Caco-2 (cell line): ENCODE measurements around the gene SNX5. TPM values are rescaled to one million over a fixed set of nuclear protein-coding genes. Genes with fewer than 3 reads are reported as not detected.

ENCODE experiments used
- BruUV-seq: library from RNA; stranded (reverse); fragments of 400-500 nt; replicated peaks from 2 replicates; lab custom pipeline; 2021; lab: Mats Ljungman, UMichigan
- CTCF ChIA-PET: fragments of 300-600 bp; sonication (Branson Sonifier 250); formaldehyde crosslinking; loops from one replicate; lab custom pipeline; 2022; ENCODE audit warnings: antibody characterized with exemption; lab: Charles Lee
- POLR2A ChIA-PET: fragments of 300-600 bp; sonication (Branson Sonifier 250); formaldehyde crosslinking; loops from one replicate; lab custom pipeline; 2022; ENCODE audit warnings: antibody characterized with exemption; lab: Charles Lee
- DNase-seq, 2 experiments: peaks; one replicate each; pipeline versions ENCODE4 v3.0.0 to v3.0.0-alpha.2; 2020 to 2022
- H3K27me3 ChIP-seq: replicated peaks from 2 replicates; pipeline ENCODE4 v1.6.0; 2011; ENCODE audit warnings: low read length; ENCODE audit not compliant: control insufficient read depth, insufficient read depth
- H3K36me3 ChIP-seq: 2 replicates; pipeline ENCODE4 v1.5.1; 2011; ENCODE audit warnings: low read length; ENCODE audit not compliant: control insufficient read depth, insufficient read depth
- H3K4me1 ChIP-seq: fragments of 250-450 bp; sonication (Bioruptor Pico); 2 replicates; pipeline ENCODE4 v1.5.1; 2020; ENCODE audit warnings: mild to moderate bottlenecking
- H3K4me3 ChIP-seq: 2 replicates; pipeline ENCODE4 v1.5.1; 2011; ENCODE audit warnings: low read depth, mild to moderate bottlenecking, control low read depth, low read length
- H3K9me3 ChIP-seq: fragments of 250-450 bp; sonication (Bioruptor Pico); 2 replicates; pipeline ENCODE4 v1.5.1; 2020; ENCODE audit warnings: mild to moderate bottlenecking, moderate library complexity
- H3K27ac Mint-ChIP-seq: one replicate; pipeline ENCODE4 v1.8.0; 2022; ENCODE audit warnings: mixed read lengths; ENCODE audit not compliant: unreplicated experiment
- H3K27me3 Mint-ChIP-seq: one replicate; pipeline ENCODE4 v1.8.0; 2022; ENCODE audit warnings: mixed read lengths; ENCODE audit not compliant: insufficient read depth, unreplicated experiment
- H3K36me3 Mint-ChIP-seq: one replicate; pipeline ENCODE4 v1.8.0; 2022; ENCODE audit warnings: mild to moderate bottlenecking, mixed read lengths; ENCODE audit not compliant: insufficient read depth, unreplicated experiment
- H3K4me1 Mint-ChIP-seq: one replicate; pipeline ENCODE4 v1.8.0; 2022; ENCODE audit warnings: low read depth, mixed read lengths; ENCODE audit not compliant: unreplicated experiment
- H3K4me3 Mint-ChIP-seq: one replicate; pipeline ENCODE4 v1.8.0; 2022; ENCODE audit warnings: mild to moderate bottlenecking, moderate library complexity, mixed read lengths; ENCODE audit not compliant: unreplicated experiment
- H3K9me3 Mint-ChIP-seq: one replicate; pipeline ENCODE4 v1.8.0; 2022; ENCODE audit warnings: mixed read lengths; ENCODE audit not compliant: unreplicated experiment
- intact Hi-C: fragments of 100-400 bp; cut with micrococcal nuclease; formaldehyde crosslinking; loops from one replicate; pipeline ENCODE4 v1.10.0; 2022; ENCODE audit not compliant: unreplicated experiment
- total RNA-seq: library from RNA; stranded (reverse); gene quantifications from 2 replicates; pipeline ENCODE4 v1.2.3, GENCODE V29; 2022
- TF ChIP-seq, protein P1 (sequence below), 2 experiments: fragments of 200-600 bp in 1 of 2; IDR thresholded peaks; 1 replicate in 1 of 2; 2 replicates in 1 of 2; pipeline versions ENCODE4 v1.5.1 to v1.8.0; 2011 to 2022; ENCODE audit warnings: antibody characterized with exemption in 1 of 2, control low read depth in 1 of 2, inconsistent platforms in 1 of 2, low read depth in 1 of 2, low read length in 1 of 2, mild to moderate bottlenecking in 1 of 2, moderate library complexity in 1 of 2; ENCODE audit not compliant: insufficient read depth in 1 of 2, severe bottlenecking in 1 of 2, unreplicated experiment in 1 of 2

The SNX5 gene
- total RNA-seq, 1 experiment from 2014 or later = 299 TPM

DNA sequence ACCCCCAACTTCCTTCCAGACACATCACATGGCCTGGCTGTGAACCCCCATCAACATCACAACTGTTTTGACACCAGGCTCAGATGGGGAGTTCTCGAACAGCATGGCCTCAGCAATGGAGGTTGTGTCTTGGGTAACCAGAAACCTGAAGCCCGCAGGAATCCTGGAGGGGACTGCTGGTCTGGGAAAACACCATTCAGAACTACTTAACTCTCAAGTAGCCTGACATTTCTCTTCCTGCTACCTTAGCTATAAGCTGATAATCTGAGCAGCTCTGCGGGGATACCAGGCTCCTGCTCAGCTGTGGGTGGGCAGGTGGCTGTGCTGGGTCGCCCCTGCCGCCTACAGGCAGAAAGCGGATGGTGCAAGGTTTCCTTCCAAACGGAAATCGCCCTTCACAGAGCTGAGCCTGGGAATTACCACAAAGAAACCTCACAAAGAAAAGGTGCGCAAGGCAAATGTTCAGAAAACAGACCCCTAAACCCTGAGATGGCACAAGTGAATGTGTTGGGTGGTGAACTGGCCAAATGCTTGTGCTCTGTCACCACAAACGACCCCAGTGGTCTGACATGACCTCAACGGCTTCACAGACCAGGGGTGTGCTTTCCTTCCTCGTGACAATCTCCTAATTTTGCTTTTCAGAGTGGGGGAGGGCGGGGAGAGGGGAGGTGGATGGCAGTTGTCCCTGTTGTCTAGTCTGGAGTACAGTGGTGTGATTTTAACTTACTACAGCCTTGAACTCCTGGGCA, 29.5 kb downstream of the SNX5 start:
- peak; percentile 75 to 83 for DNase-seq
- BruUV-seq = no TSS peak
- H3K4me1 Mint-ChIP-seq = no peaks in the 10 kb centered on the region
- Histone ChIP-seq H3K9me3 (no peaks in the 10 kb centered on the region), H3K4me3 (no peak overlapping the region), H3K36me3 (peaks cover 10% of the 10 kb centered on the region), H3K4me1 (no peaks in the 10 kb centered on the region), H3K27me3 (no peaks in the 10 kb centered on the region)
- intact Hi-C loops = loop anchor here (5.0 to 10.0 kb wide), 2 partner anchors 42 to 404 kb away; partner anchors contain the start of gene BFSP1
- no peaks in the 10 kb centered on the region for H3K27me3 Mint-ChIP-seq
- TF ChIP-seq, protein P1, sequence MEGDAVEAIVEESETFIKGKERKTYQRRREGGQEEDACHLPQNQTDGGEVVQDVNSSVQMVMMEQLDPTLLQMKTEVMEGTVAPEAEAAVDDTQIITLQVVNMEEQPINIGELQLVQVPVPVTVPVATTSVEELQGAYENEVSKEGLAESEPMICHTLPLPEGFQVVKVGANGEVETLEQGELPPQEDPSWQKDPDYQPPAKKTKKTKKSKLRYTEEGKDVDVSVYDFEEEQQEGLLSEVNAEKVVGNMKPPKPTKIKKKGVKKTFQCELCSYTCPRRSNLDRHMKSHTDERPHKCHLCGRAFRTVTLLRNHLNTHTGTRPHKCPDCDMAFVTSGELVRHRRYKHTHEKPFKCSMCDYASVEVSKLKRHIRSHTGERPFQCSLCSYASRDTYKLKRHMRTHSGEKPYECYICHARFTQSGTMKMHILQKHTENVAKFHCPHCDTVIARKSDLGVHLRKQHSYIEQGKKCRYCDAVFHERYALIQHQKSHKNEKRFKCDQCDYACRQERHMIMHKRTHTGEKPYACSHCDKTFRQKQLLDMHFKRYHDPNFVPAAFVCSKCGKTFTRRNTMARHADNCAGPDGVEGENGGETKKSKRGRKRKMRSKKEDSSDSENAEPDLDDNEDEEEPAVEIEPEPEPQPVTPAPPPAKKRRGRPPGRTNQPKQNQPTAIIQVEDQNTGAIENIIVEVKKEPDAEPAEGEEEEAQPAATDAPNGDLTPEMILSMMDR (IDR thresholded peaks at IDR 0.05; ENCODE audit: insufficient read depth in 1 of 2, low read depth in 1 of 2, low read length in 1 of 2, severe bottlenecking in 1 of 2, unreplicated experiment in 1 of 2) = peak; percentile 94 to 96
- ChIA-PET CTCF (interaction anchor here (0.5 to 2.4 kb wide), 22 partner anchors 9 to 434 kb away, joined by 3 to 26 read pairs (median 4); partner anchors contain the start of gene RRBP1), POLR2A (interaction anchor here (0.6 to 1.4 kb wide), 3 partner anchors 50 to 257 kb away, joined by 3 to 12 read pairs (median 4); partner anchors contain the start of gene RRBP1)
- no peak overlapping the region for H3K4me3 Mint-ChIP-seq
- H3K36me3 Mint-ChIP-seq = peaks cover 69% of the 10 kb centered on the region
- no peaks in the 10 kb centered on the region for H3K9me3 Mint-ChIP-seq
- H3K27ac Mint-ChIP-seq = peak overlapping the region; percentile 66

DNA sequence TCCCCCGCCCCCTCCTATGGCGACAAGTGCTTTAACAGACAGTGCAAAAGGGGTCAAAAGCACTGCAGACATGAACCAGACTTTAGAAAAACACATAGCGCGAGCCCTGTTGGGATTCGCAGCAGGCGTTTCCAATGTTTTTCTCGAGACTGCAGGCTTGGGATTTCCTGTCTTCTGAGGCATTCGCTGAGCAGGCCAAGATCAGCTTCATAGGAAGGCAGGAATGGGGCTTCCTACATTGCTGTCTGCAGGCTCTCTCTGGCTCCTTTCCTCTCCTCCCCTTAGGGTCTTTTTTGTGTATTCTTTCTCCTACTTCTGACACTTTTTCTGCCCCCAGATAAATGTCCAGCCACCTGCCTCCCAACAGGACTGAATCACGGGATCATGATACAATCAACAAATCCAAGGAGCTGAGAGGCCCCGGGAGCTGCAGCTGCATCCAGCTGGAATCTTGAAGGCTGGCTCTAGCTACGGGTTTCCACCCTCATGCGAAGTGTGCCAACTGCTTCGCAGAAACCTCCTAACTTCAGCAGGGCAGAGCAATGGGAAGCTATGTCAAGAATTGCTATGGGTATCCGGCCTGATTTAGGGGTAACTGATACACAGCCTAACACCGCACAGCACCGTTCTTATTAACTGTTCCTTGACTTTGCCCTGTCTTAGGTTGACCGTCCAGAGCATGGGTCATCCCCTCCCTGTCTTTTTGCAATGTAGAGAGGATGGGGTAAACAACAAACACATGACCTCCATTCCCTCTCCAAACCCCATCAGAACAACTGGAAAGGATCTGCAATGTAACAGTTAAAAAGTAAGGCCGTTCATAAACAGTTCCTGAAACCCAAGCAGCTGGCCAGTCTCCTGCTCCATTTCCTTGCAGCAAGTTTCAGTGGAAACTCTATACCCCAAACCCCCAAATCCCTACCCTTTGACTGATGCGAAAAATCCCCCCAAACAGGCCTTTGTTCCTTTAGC, 31.5 kb downstream of the SNX5 start:
- Mint-ChIP-seq H3K4me1 (no peaks in the 10 kb centered on the region), H3K27me3 (no peaks in the 10 kb centered on the region), H3K27ac (no peak overlapping the region), H3K36me3 (peaks cover 54% of the 10 kb centered on the region), H3K4me3 (no peak overlapping the region), H3K9me3 (peaks cover 6% of the 10 kb centered on the region)
- DNase-seq = no peak
- Histone ChIP-seq H3K4me1 (no peaks in the 10 kb centered on the region), H3K9me3 (0 out of 2 replicates have a peak, but pooled peaks cover 1% of the 10 kb centered on the region), H3K36me3 (peaks cover 4% of the 10 kb centered on the region), H3K27me3 (no peaks in the 10 kb centered on the region), H3K4me3 (no peak overlapping the region)
- no TSS peak for BruUV-seq
- CTCF ChIA-PET = interaction anchor here (1.0 to 2.4 kb wide), 2 partner anchors 254 to 255 kb away, joined by 3 to 26 read pairs; partner anchors contain the start of gene RRBP1
- TF ChIP-seq, protein P1 (IDR thresholded peaks at IDR 0.05; ENCODE audit: insufficient read depth in 1 of 2, low read depth in 1 of 2, low read length in 1 of 2, severe bottlenecking in 1 of 2, unreplicated experiment in 1 of 2) = no peak
- intact Hi-C loops = loop anchor here (5.0 to 10.0 kb wide), 2 partner anchors 40 to 402 kb away; partner anchors contain the start of gene BFSP1
- POLR2A ChIA-PET = interaction anchor here (1.2 kb wide), 1 partner anchor 255 kb away, joined by 6 read pairs; the partner anchor contains the start of gene RRBP1
